K562 (cell line): ENCODE data around the gene DPP3. TPM values are rescaled to one million over a fixed set of nuclear protein-coding genes. Genes with fewer than 3 reads are reported as not detected.
A peak's percentile ranks its signal among the peaks of the same experiment; 100 is the strongest.

Source experiments
- ATAC-seq: fragments of 200-7000 bp; cut with Tn5 transposase; 3 replicates; pipeline ENCODE4 v1.9.1; 2020; ENCODE audit warnings: moderate library complexity
- BruUV-seq: library from RNA; stranded (reverse); fragments of 400-500 nt; replicated peaks from 2 replicates; lab custom pipeline; 2021; lab: Mats Ljungman, UMichigan
- CTCF ChIA-PET: fragments of 300-600 bp; formaldehyde crosslinking; extraction: SDS; loops from one replicate; lab custom pipeline; 2021; ENCODE audit warnings: low intra/inter-chr PET ratio; lab: Yijun Ruan, JAX
- POLR2A ChIA-PET: fragments of 300-600, 350-650 bp; sonication (Branson Sonifier 250); formaldehyde crosslinking; extraction: SDS; loops from one replicate; lab custom pipeline; 2021; ENCODE audit warnings: antibody characterized with exemption, inconsistent platforms; lab: Yijun Ruan, JAX
- DNase-seq, 4 experiments: peaks; one replicate each; pipeline versions ENCODE4 v3.0.0 to v3.0.0-alpha.2; 2011 to 2018; ENCODE audit warnings: low spot score in 3 of 4, mixed read lengths in 3 of 4; ENCODE audit errors: extremely low read depth in 1 of 4
- FAIRE-seq: peaks from 2 replicates; lab custom pipeline; 2011; peaks lifted over from hg19 to GRCh38; lab: Jason Lieb, UNC
- H2AFZ ChIP-seq: 2 replicates; pipeline ENCODE4 v1.6.0; 2011; ENCODE audit warnings: low read depth, low read length, control low read depth, inconsistent platforms
- H3K27ac ChIP-seq: fragments of 200-600 bp; 3 replicates; pipeline ENCODE4 v1.8.0; 2011; ENCODE audit warnings: low read depth, mild to moderate bottlenecking, control low read depth, inconsistent platforms, low read length, moderate library complexity, mixed read lengths; ENCODE audit errors: extremely low read depth
- H3K27me3 ChIP-seq, 2 experiments: fragments of 300-600 bp in 1 of 2; 2 replicates in 1 of 2; 3 replicates in 1 of 2; pipeline versions ENCODE4 v1.6.0 to v1.8.0; 2011; ENCODE audit warnings: inconsistent platforms in 2 of 2, low read length in 2 of 2, mild to moderate bottlenecking in 1 of 2, mixed read lengths in 1 of 2, moderate library complexity in 1 of 2; ENCODE audit not compliant: control insufficient read depth in 2 of 2, insufficient read depth in 2 of 2
- H3K36me3 ChIP-seq: fragments of 300-600 bp; 3 replicates; pipeline ENCODE4 v1.8.0; 2011; ENCODE audit warnings: mild to moderate bottlenecking, low read length, inconsistent platforms; ENCODE audit not compliant: control insufficient read depth, insufficient read depth
- H3K4me1 ChIP-seq, 2 experiments: fragments of 200-600 bp in 1 of 2; replicated peaks in 1 of 2; 2 replicates in 1 of 2; 3 replicates in 1 of 2; pipeline versions ENCODE4 v1.5.1 to v1.8.0; 2011; ENCODE audit warnings: inconsistent platforms in 2 of 2, low read length in 2 of 2, mild to moderate bottlenecking in 1 of 2, mixed read lengths in 1 of 2, moderate library complexity in 1 of 2; ENCODE audit not compliant: control insufficient read depth in 2 of 2, insufficient read depth in 2 of 2
- H3K4me2 ChIP-seq: 2 replicates; pipeline ENCODE4 v1.6.1; 2011; ENCODE audit warnings: low read length, control low read depth, inconsistent platforms, mixed read lengths; ENCODE audit not compliant: insufficient read depth
- H3K4me3 ChIP-seq: fragments of 200-600 bp; sonication (generic), shearing (Covaris generic); 2 replicates; pipeline ENCODE4 v1.5.1; 2016; ENCODE audit warnings: control low read depth, inconsistent platforms
- H3K79me2 ChIP-seq: fragments of 200-600 bp; 3 replicates; pipeline ENCODE4 v1.8.0; 2011; ENCODE audit warnings: low read length, inconsistent platforms; ENCODE audit not compliant: control insufficient read depth, insufficient read depth
- H3K9ac ChIP-seq, 2 experiments: 2 replicates each; pipeline versions ENCODE4 v1.6.0 to v1.6.1; 2011; ENCODE audit warnings: low read depth in 2 of 2, low read length in 2 of 2, control low read depth in 1 of 2, inconsistent platforms in 1 of 2, mild to moderate bottlenecking in 1 of 2, mixed read lengths in 1 of 2; ENCODE audit not compliant: insufficient read depth in 1 of 2
- H3K9me1 ChIP-seq: one replicate; pipeline ENCODE4 v1.6.0; 2011; ENCODE audit warnings: inconsistent platforms, mild to moderate bottlenecking, low read length, moderate library complexity; ENCODE audit not compliant: control insufficient read depth, insufficient read depth
- H3K9me3 ChIP-seq: replicated peaks from 2 replicates; pipeline ENCODE4 v1.5.1; 2011; ENCODE audit warnings: low read depth, low read length, inconsistent platforms; ENCODE audit not compliant: control insufficient read depth, insufficient read depth
- H4K20me1 ChIP-seq: replicated peaks from 2 replicates; pipeline ENCODE4 v1.6.1; 2011; ENCODE audit warnings: low read length, inconsistent platforms, mixed read lengths; ENCODE audit not compliant: control insufficient read depth, insufficient read depth
- BCOR ChIP-seq: fragments of 450-650 bp; IDR thresholded peaks from 2 replicates; pipeline ENCODE4 v1.6.1; 2016
- KDM1A ChIP-seq, 2 experiments: fragments of 450-650 bp; IDR thresholded peaks; 2 replicates each; pipeline ENCODE4 v1.6.1; 2016; ENCODE audit warnings: mild to moderate bottlenecking in 2 of 2
- NR2F6 ChIP-seq: fragments of 450-650 bp; formaldehyde crosslinking; IDR thresholded peaks from 2 replicates; pipeline ENCODE4 v1.4.0; 2020; ENCODE audit warnings: mild to moderate bottlenecking
- RBM25 ChIP-seq: fragments of 200-400 bp; formaldehyde crosslinking; IDR thresholded peaks from 2 replicates; pipeline ENCODE4 v1.6.1; 2018; ENCODE audit warnings: low read length, low read depth, moderate library complexity; ENCODE audit not compliant: severe bottlenecking
- ZFP36 ChIP-seq: fragments of 150-350 bp; IDR thresholded peaks from 2 replicates; pipeline ENCODE4 v1.6.1; 2018; ENCODE audit warnings: low read length, low read depth; ENCODE audit not compliant: partially characterized antibody
- WGBS: fragments of 100-300 bp; shearing (Covaris generic); methylation state at CpG from one replicate; pipeline ENCODE4 v1.1.6; 2016; ENCODE audit warnings: low coverage, mixed read lengths; ENCODE audit not compliant: insufficient coverage; ENCODE audit errors: missing lambda C conversion rate; 5-methylcytosine and 5-hydroxymethylcytosine counted together
- in situ Hi-C: fragments of 300-500 bp; cut with MboI; formaldehyde crosslinking; loops from 4 replicates; pipeline ENCODE4 v1.15.0; 2018; ENCODE audit warnings: inconsistent platforms, mixed read lengths
- intact Hi-C: fragments of 100-400 bp; cut with micrococcal nuclease; formaldehyde crosslinking; loops from 2 replicates; pipeline ENCODE4 v1.14.2; 2022
- polyA plus RNA-seq, 8 experiments: library from polyadenylated mRNA; depleted of rRNA in 4 of 8; stranded (reverse) in 5 of 8; unstranded in 3 of 8; fragments of >200 nt; fragmentation: Nextera tagmentation in 2 of 8; fragmentation: Illumina TruSeq in 1 of 8; extraction: Ambion mirVana in 2 of 8; extraction: Trizol in 1 of 8; gene quantifications; 2 replicates each; pipeline versions ENCODE4 v1.2.1 to v1.2.3, GENCODE V29; 2011 to 2014; ENCODE audit warnings: inconsistent platforms in 1 of 8, missing spikeins in 1 of 8
- total RNA-seq, 7 experiments: library from RNA; depleted of rRNA in 6 of 7; stranded (reverse); fragments of >200 nt in 6 of 7; fragmentation: Illumina TruSeq in 2 of 7; extraction: Trizol in 2 of 7; gene quantifications; 2 replicates each; pipeline versions ENCODE4 v1.2.1 to v1.2.3, GENCODE V29; 2011 to 2021; ENCODE audit warnings: low replicate concordance in 1 of 7
- TF ChIP-seq, protein P1 (sequence below): fragments of 450-650 bp; IDR thresholded peaks from 2 replicates; pipeline ENCODE4 v1.6.1; 2017; ENCODE audit warnings: antibody characterized with exemption
- TF ChIP-seq, protein P2 (sequence below): sonication (generic); formaldehyde crosslinking; IDR thresholded peaks from 2 replicates; pipeline ENCODE4 v1.8.0; 2022; ENCODE audit warnings: mild to moderate bottlenecking, missing genetic modification reagents, borderline replicate concordance

Gene DPP3
- total and polyA plus RNA-seq, 9 of the 15 experiments (the other 6 are each of a cell fraction or from before 2014, with no cell fraction given), result 3.7 to 69.2 (median 43.3) TPM

DNA sequence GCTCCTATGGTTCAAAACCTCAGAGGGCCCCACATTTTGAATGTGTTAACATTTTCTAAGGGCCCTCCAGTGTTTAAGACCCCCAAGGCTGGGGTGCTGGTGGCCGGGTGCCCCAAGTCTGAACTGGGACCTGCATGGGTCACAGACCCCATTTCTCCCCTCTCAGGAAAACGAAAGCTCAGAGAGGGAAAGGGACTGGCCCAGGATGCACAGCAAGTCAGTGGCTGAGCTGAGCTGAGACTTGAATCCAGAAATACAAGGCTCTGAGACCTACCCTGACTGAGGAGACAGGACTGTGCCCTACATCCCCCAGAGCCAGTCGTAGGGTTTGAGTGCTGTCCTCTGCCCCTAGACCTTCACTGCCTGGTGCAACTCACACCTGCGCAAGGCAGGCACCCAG lies 70.7 kb downstream of the DPP3 start:
- Histone ChIP-seq H3K4me1 (peaks cover 0 to 21% of the 10 kb centered on the region in 2 experiments; a peak in 3 of 5 replicates), H3K4me2 (no peak overlapping the region), H3K9ac (no peak overlapping the region), H3K27me3 (peaks cover 0 to 4% of the 10 kb centered on the region in 2 experiments; a peak in 1 of 5 replicates), H2AFZ (no peak overlapping the region), H3K36me3 (no peaks in the 10 kb centered on the region), H4K20me1 (no peaks in the 10 kb centered on the region), H3K9me1 (no peaks in the 10 kb centered on the region), H3K27ac (no peak overlapping the region), H3K79me2 (no peaks in the 10 kb centered on the region), H3K4me3 (no peak overlapping the region), H3K9me3 (no peaks in the 10 kb centered on the region)
- DNase-seq (no peak), FAIRE-seq (no peak), ATAC-seq (no peak)
- in situ Hi-C loops, result loop anchor here (10.0 kb wide), 1 partner anchor 264 kb away; no protein-coding TSS in a partner anchor
- no TSS peak for BruUV-seq
- TF ChIP-seq ZFP36 (peak; percentile 74), NR2F6 (CRISPR knock-in tag) (no peak), KDM1A (IDR thresholded peaks at IDR 0.05) (peak in 1 of 2 experiments; percentile 29; a peak in 1 of 4 replicates), RBM25 (peak; percentile 19), BCOR (peak; percentile 71)
- TF ChIP-seq, protein P1, sequence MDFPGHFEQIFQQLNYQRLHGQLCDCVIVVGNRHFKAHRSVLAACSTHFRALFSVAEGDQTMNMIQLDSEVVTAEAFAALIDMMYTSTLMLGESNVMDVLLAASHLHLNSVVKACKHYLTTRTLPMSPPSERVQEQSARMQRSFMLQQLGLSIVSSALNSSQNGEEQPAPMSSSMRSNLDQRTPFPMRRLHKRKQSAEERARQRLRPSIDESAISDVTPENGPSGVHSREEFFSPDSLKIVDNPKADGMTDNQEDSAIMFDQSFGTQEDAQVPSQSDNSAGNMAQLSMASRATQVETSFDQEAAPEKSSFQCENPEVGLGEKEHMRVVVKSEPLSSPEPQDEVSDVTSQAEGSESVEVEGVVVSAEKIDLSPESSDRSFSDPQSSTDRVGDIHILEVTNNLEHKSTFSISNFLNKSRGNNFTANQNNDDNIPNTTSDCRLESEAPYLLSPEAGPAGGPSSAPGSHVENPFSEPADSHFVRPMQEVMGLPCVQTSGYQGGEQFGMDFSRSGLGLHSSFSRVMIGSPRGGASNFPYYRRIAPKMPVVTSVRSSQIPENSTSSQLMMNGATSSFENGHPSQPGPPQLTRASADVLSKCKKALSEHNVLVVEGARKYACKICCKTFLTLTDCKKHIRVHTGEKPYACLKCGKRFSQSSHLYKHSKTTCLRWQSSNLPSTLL, result no peak
- TF ChIP-seq, protein P2, sequence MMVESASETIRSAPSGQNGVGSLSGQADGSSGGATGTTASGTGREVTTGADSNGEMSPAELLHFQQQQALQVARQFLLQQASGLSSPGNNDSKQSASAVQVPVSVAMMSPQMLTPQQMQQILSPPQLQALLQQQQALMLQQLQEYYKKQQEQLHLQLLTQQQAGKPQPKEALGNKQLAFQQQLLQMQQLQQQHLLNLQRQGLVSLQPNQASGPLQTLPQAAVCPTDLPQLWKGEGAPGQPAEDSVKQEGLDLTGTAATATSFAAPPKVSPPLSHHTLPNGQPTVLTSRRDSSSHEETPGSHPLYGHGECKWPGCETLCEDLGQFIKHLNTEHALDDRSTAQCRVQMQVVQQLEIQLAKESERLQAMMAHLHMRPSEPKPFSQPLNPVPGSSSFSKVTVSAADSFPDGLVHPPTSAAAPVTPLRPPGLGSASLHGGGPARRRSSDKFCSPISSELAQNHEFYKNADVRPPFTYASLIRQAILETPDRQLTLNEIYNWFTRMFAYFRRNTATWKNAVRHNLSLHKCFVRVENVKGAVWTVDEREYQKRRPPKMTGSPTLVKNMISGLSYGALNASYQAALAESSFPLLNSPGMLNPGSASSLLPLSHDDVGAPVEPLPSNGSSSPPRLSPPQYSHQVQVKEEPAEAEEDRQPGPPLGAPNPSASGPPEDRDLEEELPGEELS (CRISPR knock-in tag), result no peak
- CTCF ChIA-PET, result no interaction called here
- POLR2A ChIA-PET, result interaction anchor here (1.0 kb wide), 1 partner anchor 11 kb away, joined by 3 read pairs; no protein-coding TSS in a partner anchor
- intact Hi-C loops, result no loop called here
- 34% methylated on average over 3 of the region's 4 CpGs for WGBS
